Activated naive CD4-positive, alpha-beta T cell treated with Interleukin-2 at 50 U/mL for 16 hours (primary cell): ENCODE results near the gene SEL1L3.

Experiments
- DNase-seq: peaks from one replicate; pipeline ENCODE4 v3.0.0-alpha.2; 2020

Gene SEL1L3

GRCh38 chr4:25845841-25846653 is 16.7 kb downstream of the SEL1L3 start:
- no peak for DNase-seq

- DNase-seq: no peak
Measured at GRCh38 chr4:25844961-25845712, 17.7 kb downstream of the SEL1L3 start.

GRCh38 chr4:25843340-25844097 is 19.3 kb downstream of the SEL1L3 start:
- DNase-seq: no peak

GRCh38 chr4:25842229-25842845 is 20.5 kb downstream of the SEL1L3 start:
- no peak for DNase-seq

GRCh38 chr4:25839687-25840086 is 23.1 kb downstream of the SEL1L3 start:
- DNase-seq: no peak

- DNase-seq: no peak
Measured at GRCh38 chr4:25839233-25839632, 23.6 kb downstream of the SEL1L3 start.

- no peak for DNase-seq
Measured at GRCh38 chr4:25838526-25838925, 24.3 kb downstream of the SEL1L3 start.

GRCh38 chr4:25837107-25837506 is 25.7 kb downstream of the SEL1L3 start:
- DNase-seq: no peak

- no peak for DNase-seq
Measured at GRCh38 chr4:25835384-25835783, 27.4 kb downstream of the SEL1L3 start.

GRCh38 chr4:25834411-25835107 is 28.2 kb downstream of the SEL1L3 start:
- no peak for DNase-seq

GRCh38 chr4:25830548-25830947 is 32.2 kb downstream of the SEL1L3 start:
- DNase-seq: no peak

GRCh38 chr4:25827897-25828296 is 34.9 kb downstream of the SEL1L3 start:
- no peak for DNase-seq

GRCh38 chr4:25827373-25827772 is 35.4 kb downstream of the SEL1L3 start:
- no peak for DNase-seq

GRCh38 chr4:25826074-25826752 is 36.6 kb downstream of the SEL1L3 start:
- no peak for DNase-seq

GRCh38 chr4:25823632-25824031 is 39.2 kb downstream of the SEL1L3 start:
- no peak for DNase-seq

- no peak for DNase-seq
Measured at GRCh38 chr4:25821899-25822298, 40.9 kb downstream of the SEL1L3 start.

GRCh38 chr4:25821267-25821666 is 41.5 kb downstream of the SEL1L3 start:
- no peak for DNase-seq

GRCh38 chr4:25818876-25819275 is 43.9 kb downstream of the SEL1L3 start:
- DNase-seq: no peak

- DNase-seq: no peak
Measured at GRCh38 chr4:25818371-25818871, 44.4 kb downstream of the SEL1L3 start.

GRCh38 chr4:25817059-25817681 is 45.6 kb downstream of the SEL1L3 start:
- DNase-seq: no peak

GRCh38 chr4:25816591-25817058 is 46.2 kb downstream of the SEL1L3 start:
- DNase-seq: no peak
